ENCODE measurements around the gene GLYR1.

Gene GLYR1

DNA sequence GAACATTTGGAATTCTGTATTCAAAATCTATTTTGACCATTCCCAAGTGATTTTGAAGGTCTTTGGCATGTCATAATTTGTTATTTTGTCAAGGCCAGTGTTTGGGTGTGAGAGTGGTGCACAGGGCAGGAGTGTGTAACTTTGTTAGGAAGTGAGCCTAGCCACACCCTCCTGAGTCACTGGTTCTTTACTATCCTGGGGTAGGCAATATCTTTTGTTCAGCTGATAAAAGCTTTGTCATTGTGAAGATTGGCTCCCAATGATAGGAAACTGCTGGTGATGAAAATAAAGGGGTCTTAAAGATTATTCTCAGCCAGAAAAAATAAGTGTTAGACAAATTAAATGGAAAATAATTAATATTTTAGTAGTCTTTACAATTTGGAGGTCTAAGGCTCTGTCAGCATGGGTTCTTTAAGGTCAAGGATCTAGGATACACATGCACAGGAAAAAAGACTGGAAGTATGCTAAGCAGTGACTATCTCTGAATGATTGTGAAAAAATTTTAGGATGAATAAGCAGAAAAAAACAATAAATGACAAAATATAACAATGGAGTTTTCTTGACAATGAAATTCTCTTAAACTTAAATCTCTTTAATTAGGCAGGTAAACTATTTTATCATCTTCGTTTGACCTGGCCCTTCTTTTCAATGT lies 5.3 kb upstream of the GLYR1 start:
- Histone ChIP-seq H3K9me3 (ENCODE audit: control insufficient read depth, insufficient read depth, low read depth, low read length) (no peaks in the 10 kb centered on the region), H3K4me1 (ENCODE audit: control insufficient read depth, insufficient read depth, low read length) (peaks cover 11% of the 10 kb centered on the region), H3K36me3 (ENCODE audit: control insufficient read depth in 2 of 2, insufficient read depth in 1 of 2, low read length in 2 of 2) (peaks cover 16 to 44% of the 10 kb centered on the region in 2 experiments; a peak in 2 of 3 replicates), H3K4me3 (ENCODE audit: low read depth, low read length) (no peak overlapping the region), H3K27ac (ENCODE audit: extremely low read depth, low read depth, low read length) (no peak overlapping the region)
- peak; percentile 52; the same call in 1 of the 2 replicates for TF ChIP-seq KLF1 (tag by site-specific recombination; IDR thresholded peaks at IDR 0.05)
- TF ChIP-seq ZNF132 (tag by site-specific recombination; IDR thresholded peaks at IDR 0.05; ENCODE audit: borderline replicate concordance): no peak
- 0 out of 2 replicates have a peak, but pooled peaks have one; percentile 21 for TF ChIP-seq KLF10 (tag by site-specific recombination; IDR thresholded peaks at IDR 0.05)
- TF ChIP-seq ZNF776 (tag by site-specific recombination; IDR thresholded peaks at IDR 0.05; ENCODE audit: borderline replicate concordance): no peak
- TF ChIP-seq PBX3 (CRISPR knock-in tag; IDR thresholded peaks at IDR 0.05): no peak
- CTCF ChIA-PET: no interaction called here
- POLR2A ChIA-PET: no interaction called here

DNA sequence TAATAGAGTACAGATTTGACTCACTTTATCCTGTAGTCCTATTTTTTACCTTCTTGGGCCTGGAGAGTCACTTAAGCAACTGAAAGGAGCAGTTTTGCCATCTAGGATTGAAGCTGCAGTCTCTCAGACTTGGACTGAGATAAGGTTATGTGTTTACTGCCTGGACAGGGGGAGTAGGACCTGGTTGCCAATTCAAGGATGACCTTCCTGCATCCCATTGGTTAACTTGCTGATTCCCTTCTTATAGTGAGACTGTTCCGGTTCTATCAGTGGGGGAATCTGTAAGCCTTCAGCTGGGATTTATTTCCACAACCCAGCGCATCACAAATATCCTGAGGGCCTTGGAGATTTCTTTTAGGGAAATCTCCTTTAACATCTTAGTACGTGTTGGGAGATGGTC lies 3.1 kb upstream of the GLYR1 start:
- Histone ChIP-seq H3K27ac (ENCODE audit: extremely low read depth, low read depth, low read length) (no peak overlapping the region), H3K4me3 (ENCODE audit: low read depth, low read length) (no peak overlapping the region), H3K4me1 (ENCODE audit: control insufficient read depth, insufficient read depth, low read length) (peaks cover 11% of the 10 kb centered on the region), H3K9me3 (ENCODE audit: control insufficient read depth, insufficient read depth, low read depth, low read length) (no peaks in the 10 kb centered on the region), H3K36me3 (ENCODE audit: control insufficient read depth in 2 of 2, insufficient read depth in 1 of 2, low read length in 2 of 2) (peaks cover 10 to 31% of the 10 kb centered on the region in 2 experiments; a peak in 2 of 3 replicates)
- ChIA-PET CTCF (interaction anchor here (0.6 kb wide), 1 partner anchor 106 kb away, joined by 3 read pairs; no protein-coding TSS in a partner anchor), POLR2A (no interaction called here)
- TF ChIP-seq, protein P1, sequence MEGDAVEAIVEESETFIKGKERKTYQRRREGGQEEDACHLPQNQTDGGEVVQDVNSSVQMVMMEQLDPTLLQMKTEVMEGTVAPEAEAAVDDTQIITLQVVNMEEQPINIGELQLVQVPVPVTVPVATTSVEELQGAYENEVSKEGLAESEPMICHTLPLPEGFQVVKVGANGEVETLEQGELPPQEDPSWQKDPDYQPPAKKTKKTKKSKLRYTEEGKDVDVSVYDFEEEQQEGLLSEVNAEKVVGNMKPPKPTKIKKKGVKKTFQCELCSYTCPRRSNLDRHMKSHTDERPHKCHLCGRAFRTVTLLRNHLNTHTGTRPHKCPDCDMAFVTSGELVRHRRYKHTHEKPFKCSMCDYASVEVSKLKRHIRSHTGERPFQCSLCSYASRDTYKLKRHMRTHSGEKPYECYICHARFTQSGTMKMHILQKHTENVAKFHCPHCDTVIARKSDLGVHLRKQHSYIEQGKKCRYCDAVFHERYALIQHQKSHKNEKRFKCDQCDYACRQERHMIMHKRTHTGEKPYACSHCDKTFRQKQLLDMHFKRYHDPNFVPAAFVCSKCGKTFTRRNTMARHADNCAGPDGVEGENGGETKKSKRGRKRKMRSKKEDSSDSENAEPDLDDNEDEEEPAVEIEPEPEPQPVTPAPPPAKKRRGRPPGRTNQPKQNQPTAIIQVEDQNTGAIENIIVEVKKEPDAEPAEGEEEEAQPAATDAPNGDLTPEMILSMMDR (tag by site-specific recombination; IDR thresholded peaks at IDR 0.05): no peak
- TF ChIP-seq ZNF530 (tag by site-specific recombination; IDR thresholded peaks at IDR 0.05; ENCODE audit: low read depth): no peak
- TF ChIP-seq GLIS1 (tag by site-specific recombination; IDR thresholded peaks at IDR 0.05): no peak
- TF ChIP-seq GLIS2 (tag by site-specific recombination; IDR thresholded peaks at IDR 0.05): no peak
- TF ChIP-seq ZNF585B (tag by site-specific recombination; IDR thresholded peaks at IDR 0.05): no peak
- TF ChIP-seq ZNF518A (tag by site-specific recombination; conservative IDR thresholded peaks at IDR 0.05; ENCODE audit: low read depth): no peak
- TF ChIP-seq ZNF302 (tag by site-specific recombination; IDR thresholded peaks at IDR 0.05; ENCODE audit: low read depth): no peak
- TF ChIP-seq ZSCAN18 (tag by site-specific recombination; IDR thresholded peaks at IDR 0.05): no peak
- TF ChIP-seq ZNF529 (tag by site-specific recombination; IDR thresholded peaks at IDR 0.05; ENCODE audit: insufficient replicate concordance): no peak
- no peak for TF ChIP-seq ZNF768 (tag by site-specific recombination; IDR thresholded peaks at IDR 0.05)
- TF ChIP-seq SCRT1 (tag by site-specific recombination; IDR thresholded peaks at IDR 0.05; ENCODE audit: borderline replicate concordance): no peak
- no peak for TF ChIP-seq ZNF785 (tag by site-specific recombination; IDR thresholded peaks at IDR 0.05)
- TF ChIP-seq ZNF221 (tag by site-specific recombination; IDR thresholded peaks at IDR 0.05; ENCODE audit: borderline replicate concordance): no peak
- TF ChIP-seq KLF7 (tag by site-specific recombination; IDR thresholded peaks at IDR 0.05; ENCODE audit: borderline replicate concordance): no peak
- TF ChIP-seq ZBTB10 (tag by site-specific recombination; IDR thresholded peaks at IDR 0.05): no peak
- no peak for TF ChIP-seq ZBTB20 (tag by site-specific recombination; IDR thresholded peaks at IDR 0.05)
- TF ChIP-seq OSR2 (tag by site-specific recombination; IDR thresholded peaks at IDR 0.05): no peak
